H9 (cell line): ENCODE data around the gene DGLUCY. TPM values are rescaled to one million over a fixed set of nuclear protein-coding genes. Genes with fewer than 3 reads are reported as not detected.

Experiments
- DNase-seq: peaks from one replicate; pipeline ENCODE4 v3.0.0-alpha.2; 2017
- H2AFZ ChIP-seq: one replicate; pipeline ENCODE4 v1.6.1; 2013; ENCODE audit warnings: mild to moderate bottlenecking, low read length, control low read depth, moderate library complexity
- H2AK5ac ChIP-seq: 2 replicates; pipeline ENCODE4 v1.6.1; 2013; ENCODE audit warnings: low read length, control low read depth, mixed read lengths; ENCODE audit not compliant: insufficient read length
- H2BK120ac ChIP-seq: one replicate; pipeline ENCODE4 v1.6.1; 2013; ENCODE audit warnings: low read depth, mild to moderate bottlenecking, low read length, control low read depth, inconsistent platforms; ENCODE audit not compliant: poor library complexity, severe bottlenecking
- H2BK12ac ChIP-seq: 2 replicates; pipeline ENCODE4 v1.6.1; 2013; ENCODE audit warnings: low read length, control low read depth, mixed read lengths, low read depth; ENCODE audit not compliant: insufficient read length
- H2BK15ac ChIP-seq: 2 replicates; pipeline ENCODE4 v1.6.1; 2013; ENCODE audit warnings: low read depth, low read length, control low read depth
- H2BK20ac ChIP-seq: one replicate; pipeline ENCODE4 v1.6.1; 2013; ENCODE audit warnings: low read depth, mild to moderate bottlenecking, low read length, control low read depth, inconsistent platforms; ENCODE audit not compliant: poor library complexity, severe bottlenecking
- H2BK5ac ChIP-seq: 2 replicates; pipeline ENCODE4 v1.6.1; 2013; ENCODE audit warnings: low read length, control low read depth, mixed read lengths; ENCODE audit not compliant: insufficient read length
- H3K14ac ChIP-seq: 2 replicates; pipeline ENCODE4 v1.6.1; 2013; ENCODE audit warnings: low read length, control low read depth; ENCODE audit not compliant: insufficient read depth
- H3K18ac ChIP-seq: 2 replicates; pipeline ENCODE4 v1.6.1; 2013; ENCODE audit warnings: low read depth, mild to moderate bottlenecking, mixed read lengths, low read length, control low read depth; ENCODE audit not compliant: insufficient read length
- H3K23ac ChIP-seq: 2 replicates; pipeline ENCODE4 v1.6.1; 2013; ENCODE audit warnings: low read length, control low read depth, mixed read lengths, low read depth; ENCODE audit not compliant: insufficient read length
- H3K23me2 ChIP-seq: 2 replicates; pipeline ENCODE4 v1.6.1; 2013; ENCODE audit warnings: low read depth, mild to moderate bottlenecking, mixed read lengths, low read length, control low read depth; ENCODE audit not compliant: insufficient read length, poor library complexity, severe bottlenecking
- H3K27ac ChIP-seq: 2 replicates; pipeline ENCODE4 v1.5.1; 2013; ENCODE audit warnings: low read length, control low read depth, mixed read lengths, low read depth; ENCODE audit not compliant: insufficient read length
- H3K27me3 ChIP-seq: 2 replicates; pipeline ENCODE4 v1.6.1; 2013; ENCODE audit warnings: low read length, control low read depth, inconsistent platforms; ENCODE audit not compliant: insufficient read depth
- H3K4ac ChIP-seq: 2 replicates; pipeline ENCODE4 v1.6.1; 2013; ENCODE audit warnings: low read depth, mild to moderate bottlenecking, control low read depth, inconsistent platforms, low read length, moderate library complexity
- H3K4me1 ChIP-seq: 2 replicates; pipeline ENCODE4 v1.6.1; 2013; ENCODE audit warnings: low read length, control low read depth, inconsistent platforms; ENCODE audit not compliant: insufficient read depth
- H3K4me2 ChIP-seq: 2 replicates; pipeline ENCODE4 v1.6.1; 2013; ENCODE audit warnings: low read length, control low read depth, mixed read lengths; ENCODE audit not compliant: insufficient read length, insufficient read depth
- H3K56ac ChIP-seq: 2 replicates; pipeline ENCODE4 v1.6.1; 2013; ENCODE audit warnings: low read depth, mild to moderate bottlenecking, mixed read lengths, low read length, control low read depth; ENCODE audit not compliant: insufficient read length
- H3K79me1 ChIP-seq: 2 replicates; pipeline ENCODE4 v1.6.1; 2013; ENCODE audit warnings: low read depth, mild to moderate bottlenecking, moderate library complexity, low read length, control low read depth, inconsistent platforms; ENCODE audit not compliant: insufficient read depth, poor library complexity, severe bottlenecking
- H3K79me2 ChIP-seq: 2 replicates; pipeline ENCODE4 v1.6.1; 2013; ENCODE audit warnings: low read length, control low read depth, inconsistent platforms; ENCODE audit not compliant: insufficient read depth
- H3K9ac ChIP-seq: 2 replicates; pipeline ENCODE4 v1.6.1; 2013; ENCODE audit warnings: low read length, control low read depth, mixed read lengths; ENCODE audit not compliant: insufficient read length; ENCODE audit errors: extremely low read depth
- H3K9me3 ChIP-seq: one replicate; pipeline ENCODE4 v1.6.1; 2013; ENCODE audit warnings: low read depth, low read length, inconsistent platforms; ENCODE audit not compliant: control insufficient read depth
- H3T11ph ChIP-seq: one replicate; pipeline ENCODE4 v1.6.1; 2013; ENCODE audit warnings: mild to moderate bottlenecking, low read length, control low read depth, inconsistent platforms
- H4K20me1 ChIP-seq: one replicate; pipeline ENCODE4 v1.6.1; 2013; ENCODE audit not compliant: control insufficient read depth, insufficient read length, insufficient read depth
- H4K5ac ChIP-seq: 2 replicates; pipeline ENCODE4 v1.6.1; 2013; ENCODE audit warnings: low read depth, mild to moderate bottlenecking, mixed read lengths, low read length, control low read depth; ENCODE audit not compliant: insufficient read length
- H4K8ac ChIP-seq: replicated peaks from 2 replicates; pipeline ENCODE4 v1.6.1; 2013; ENCODE audit warnings: low read length, control low read depth, mixed read lengths, low read depth; ENCODE audit not compliant: insufficient read length
- H4K91ac ChIP-seq: 2 replicates; pipeline ENCODE4 v1.6.1; 2013; ENCODE audit warnings: low read depth, mild to moderate bottlenecking, moderate library complexity, mixed read lengths, low read length, control low read depth; ENCODE audit not compliant: insufficient read length
- H3K27ac Mint-ChIP-seq, 3 experiments: 2 replicates in 2 of 3; 3 replicates in 1 of 3; pipeline ENCODE4 v1.8.0; 2020 to 2021; ENCODE audit warnings: mixed read lengths in 3 of 3, mild to moderate bottlenecking in 1 of 3, moderate library complexity in 1 of 3
- H3K27me3 Mint-ChIP-seq: 2 replicates; pipeline ENCODE4 v1.8.0; 2021; ENCODE audit warnings: low read depth, mild to moderate bottlenecking, moderate library complexity, mixed read lengths
- H3K36me3 Mint-ChIP-seq, 3 experiments: 2 replicates in 2 of 3; 3 replicates in 1 of 3; pipeline ENCODE4 v1.8.0; 2020 to 2021; ENCODE audit warnings: low read depth in 3 of 3, mixed read lengths in 3 of 3; ENCODE audit not compliant: insufficient read depth in 1 of 3
- H3K4me1 Mint-ChIP-seq, 2 experiments: 2 replicates each; pipeline ENCODE4 v1.8.0; 2020; ENCODE audit warnings: mixed read lengths in 2 of 2
- H3K4me3 Mint-ChIP-seq, 2 experiments: 2 replicates in 1 of 2; 3 replicates in 1 of 2; pipeline ENCODE4 v1.8.0; 2020 to 2021; ENCODE audit warnings: mild to moderate bottlenecking in 2 of 2, mixed read lengths in 2 of 2, moderate library complexity in 1 of 2
- H3K9me3 Mint-ChIP-seq, 2 experiments: 2 replicates in 1 of 2; 3 replicates in 1 of 2; pipeline ENCODE4 v1.8.0; 2020; ENCODE audit warnings: mild to moderate bottlenecking in 2 of 2, mixed read lengths in 2 of 2, moderate library complexity in 1 of 2
- CTCF ChIP-seq: fragments of 200-600 bp; sonication (generic); conservative IDR thresholded peaks from 3 replicates; pipeline ENCODE4 v1.8.0; 2021; ENCODE audit warnings: antibody characterized with exemption, mild to moderate bottlenecking
- WGBS: extraction: QIAGEN DNeasy Blood & Tissue Kit; methylation state at CpG from one replicate; pipeline ENCODE4 v1.1.7; 2013; ENCODE audit warnings: missing lambda C conversion rate, low lambda C conversion rate, mixed read lengths; ENCODE audit not compliant: insufficient read length; ENCODE audit errors: extremely low coverage; 5-methylcytosine and 5-hydroxymethylcytosine counted together
- total RNA-seq: library from RNA; stranded (reverse); gene quantifications from 2 replicates; pipeline ENCODE4 v1.2.1, GENCODE V29; 2021

Gene DGLUCY
- total RNA-seq, 1 experiment from 2014 or later, result 29.6 TPM

GRCh38 chr14:91111443-91111842, 2.4 kb upstream of the DGLUCY start:
- no peak overlapping the region for H3K27ac Mint-ChIP-seq
- no peak overlapping the region for H2AK5ac ChIP-seq
- no peaks in the 10 kb centered on the region for H4K20me1 ChIP-seq
- H2BK5ac ChIP-seq, result no peak overlapping the region
- no peak overlapping the region for H2BK120ac ChIP-seq
- no peak overlapping the region for H3K4me2 ChIP-seq
- no peak overlapping the region for H2BK15ac ChIP-seq
- TF ChIP-seq CTCF, result no peak
- H2AFZ ChIP-seq, result no peak overlapping the region
- no peak overlapping the region for H2BK20ac ChIP-seq
- H3T11ph ChIP-seq, result no peak overlapping the region
- peaks cover 9% of the 10 kb centered on the region for H3K23me2 ChIP-seq
- H3K9me3 ChIP-seq, result no peaks in the 10 kb centered on the region
- no peak overlapping the region for H3K23ac ChIP-seq
- H3K79me1 ChIP-seq, result no peaks in the 10 kb centered on the region
- H3K9ac ChIP-seq, result no peak overlapping the region
- no peak overlapping the region for H3K4me3 Mint-ChIP-seq
- H4K8ac ChIP-seq, result no peak overlapping the region
- H3K4me1 ChIP-seq, result peaks cover 9% of the 10 kb centered on the region
- H3K4me1 Mint-ChIP-seq, result peaks cover 42 to 53% of the 10 kb centered on the region in 2 experiments
- no peak overlapping the region for H3K18ac ChIP-seq
- no peaks in the 10 kb centered on the region for H3K27me3 ChIP-seq
- no peak overlapping the region for H3K14ac ChIP-seq
- DNase-seq, result no peak
- no peak overlapping the region for H3K56ac ChIP-seq
- no peak overlapping the region for H3K4ac ChIP-seq
- H4K91ac ChIP-seq, result no peak overlapping the region
- peaks cover 0 to 4% of the 10 kb centered on the region in 2 experiments; a peak in 2 of 5 replicates for H3K9me3 Mint-ChIP-seq
- H3K27ac ChIP-seq, result no peak overlapping the region
- peaks cover 0 to 7% (median 2%) of the 10 kb centered on the region in 3 experiments; a peak in 2 of 7 replicates for H3K36me3 Mint-ChIP-seq
- no peak overlapping the region for H4K5ac ChIP-seq
- H3K79me2 ChIP-seq, result no peaks in the 10 kb centered on the region
- H2BK12ac ChIP-seq, result no peak overlapping the region
- no CpG with 5 or more reads among the region's 1 CpG for WGBS
- no peaks in the 10 kb centered on the region for H3K27me3 Mint-ChIP-seq
